GM21526 (cell line): ENCODE results near the gene SOSTDC1.
"Not testable (repeated sequence)": the region's sequence is repeated elsewhere in the genome, so short reads cannot be mapped to it uniquely, and the experiment has no call there.

ENCODE experiments used
- ATAC-seq: cut with Tn5 transposase; IDR thresholded peaks from one replicate; pipeline ENCODE4 v1.9.1; 2021; ENCODE audit warnings: moderate library complexity; ENCODE audit not compliant: unreplicated experiment, low FRiP score

The SOSTDC1 gene

DNA sequence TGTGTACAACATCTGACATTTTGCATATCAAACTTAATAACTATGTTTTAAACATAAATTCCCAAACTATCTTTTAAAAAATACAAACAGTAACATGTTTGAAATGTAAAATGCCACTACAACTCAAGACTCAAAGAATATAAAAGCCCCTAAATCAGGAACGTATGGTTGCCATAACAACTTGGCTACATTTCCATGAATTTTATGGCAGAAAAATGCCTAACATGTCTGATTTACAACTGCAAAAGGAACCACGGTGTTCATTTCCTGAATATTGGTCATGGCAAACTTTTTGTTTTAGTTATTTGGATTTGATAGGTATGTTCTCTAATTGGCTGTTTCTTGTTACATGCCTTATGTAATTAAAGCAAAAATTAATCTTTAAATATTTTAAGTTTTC, 2.0 kb downstream of the SOSTDC1 start:
- ATAC-seq: no peak

DNA sequence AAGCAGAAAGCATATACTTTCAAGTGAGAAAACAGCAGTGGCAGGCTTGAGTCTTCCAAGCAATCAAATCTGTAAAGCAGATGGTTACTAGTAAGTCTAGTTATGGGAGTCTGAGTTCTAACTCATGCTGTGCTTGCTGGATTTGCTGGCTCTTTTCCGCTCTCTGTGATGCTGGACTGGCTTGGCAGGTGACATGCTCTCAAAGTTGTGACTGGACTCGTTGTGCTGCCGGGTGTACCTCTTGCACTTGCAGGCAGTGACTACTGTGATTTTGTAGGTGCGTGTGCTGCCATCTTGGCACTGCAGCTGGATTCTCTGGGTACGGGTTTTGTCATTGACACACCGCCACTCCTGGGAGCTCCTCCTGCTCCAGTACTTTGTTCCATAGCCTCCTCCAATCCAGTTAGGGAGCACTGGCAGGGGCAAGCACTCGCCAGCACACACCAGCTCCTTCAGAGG, 3.1 kb downstream of the SOSTDC1 start:
- ATAC-seq: no peak

DNA sequence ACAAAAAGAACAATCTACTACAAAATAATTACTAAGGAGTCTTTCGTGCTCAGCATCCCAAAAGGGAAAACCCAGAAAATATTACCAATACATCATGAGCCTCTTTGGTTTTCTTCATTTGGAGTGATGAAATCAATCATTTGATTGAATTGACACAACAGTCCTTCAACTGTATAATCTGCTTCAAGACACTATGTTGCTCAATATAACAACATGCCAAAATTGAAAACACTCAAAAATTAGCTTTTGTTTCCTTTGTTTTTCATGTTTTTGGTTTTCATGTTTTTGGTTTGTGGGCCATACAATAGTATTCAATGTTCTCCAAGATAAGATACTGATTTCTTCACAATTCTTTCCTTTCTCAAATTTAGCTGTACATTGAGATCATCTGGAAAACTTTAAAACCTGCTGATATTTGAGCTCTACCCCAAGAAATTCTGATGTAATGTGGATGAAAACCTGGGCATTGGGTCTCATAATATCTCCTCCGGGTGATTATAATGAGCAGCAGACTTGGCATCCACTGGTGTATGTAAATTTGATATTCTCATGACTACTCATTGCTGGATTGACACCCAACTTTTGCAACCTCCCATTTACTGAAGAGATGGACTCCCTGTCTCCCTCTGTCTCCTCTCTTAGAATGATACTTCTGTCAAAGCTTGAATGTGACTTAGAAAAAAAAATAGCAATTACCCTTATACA, 4.6 kb downstream of the SOSTDC1 start:
- ATAC-seq: no peak

DNA sequence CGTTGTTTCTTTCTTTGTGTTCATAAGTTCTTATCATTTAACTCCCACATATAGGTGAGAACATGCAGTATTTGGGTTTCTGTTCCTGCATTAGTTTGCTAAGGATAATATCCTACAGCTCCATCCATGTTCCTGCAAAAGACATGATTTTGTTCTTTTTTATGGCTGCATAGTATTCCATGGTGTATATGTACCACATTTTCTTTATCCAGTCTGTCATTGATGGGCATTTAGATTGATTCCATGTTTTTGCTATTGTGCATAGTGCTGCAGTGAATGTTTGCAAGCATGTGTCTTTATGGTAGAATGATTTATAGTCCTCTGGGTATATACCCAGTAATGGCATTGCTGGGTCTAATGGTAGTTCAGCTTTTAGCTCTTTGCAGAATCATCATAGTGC, 9.2 kb downstream of the SOSTDC1 start:
- not testable (repeated sequence) for ATAC-seq

DNA sequence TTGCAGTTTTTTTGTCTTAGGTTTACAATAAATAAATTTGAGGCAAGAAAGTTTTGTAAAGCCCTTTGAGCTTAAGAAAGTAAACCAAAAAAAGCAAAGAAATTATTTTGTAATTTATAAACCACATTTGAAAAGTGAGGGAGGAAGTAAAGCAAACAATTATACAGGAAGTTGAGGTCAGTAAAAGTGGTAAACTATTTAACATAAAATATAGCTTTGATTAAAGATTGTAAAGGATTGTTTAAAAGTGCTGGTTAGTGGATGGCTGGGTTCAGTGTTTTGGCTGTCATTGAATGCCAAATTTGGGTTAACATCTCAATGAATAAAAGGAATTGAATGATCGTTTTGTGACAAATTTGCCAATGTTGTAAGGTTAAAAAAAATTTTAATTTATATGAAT, 9.9 kb downstream of the SOSTDC1 start:
- no peak for ATAC-seq

DNA sequence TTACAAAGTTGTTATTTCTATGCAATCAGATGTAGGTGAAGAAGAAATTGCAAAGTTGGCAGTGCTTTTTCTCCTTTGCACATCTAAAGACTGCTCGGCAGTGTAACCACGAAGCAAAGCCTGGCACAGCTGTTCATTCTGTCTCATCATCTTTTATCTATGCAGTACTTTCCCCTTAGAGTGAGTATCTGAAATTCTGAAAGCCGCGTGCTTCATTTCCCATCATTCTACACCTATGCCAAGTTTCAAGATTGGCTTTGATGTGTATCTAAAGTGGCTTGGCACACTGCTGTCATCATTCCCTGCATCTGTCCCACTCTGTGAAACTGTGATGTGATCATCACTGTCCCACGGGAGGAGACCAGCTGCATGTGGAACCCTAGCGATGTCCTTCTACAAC, 15.2 kb downstream of the SOSTDC1 start:
- ATAC-seq: no peak

DNA sequence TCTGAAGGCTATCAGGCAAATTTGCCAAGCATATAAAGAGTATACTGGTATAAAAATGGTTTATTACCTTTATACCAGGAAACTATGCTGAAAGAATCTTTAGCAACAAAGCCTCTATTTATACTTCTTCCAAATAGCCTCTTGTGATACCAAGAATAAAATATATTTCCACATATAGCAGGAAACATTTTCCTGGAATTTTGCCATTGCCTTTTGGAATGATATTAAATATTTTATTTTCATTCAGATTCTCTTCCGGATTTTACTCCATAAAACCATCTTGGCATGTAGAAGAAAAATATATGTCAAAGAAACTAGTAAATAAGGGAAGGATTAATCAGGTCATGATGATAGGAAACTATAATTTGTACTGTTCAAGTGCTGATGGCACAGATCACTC, 17.7 kb downstream of the SOSTDC1 start:
- ATAC-seq: no peak

DNA sequence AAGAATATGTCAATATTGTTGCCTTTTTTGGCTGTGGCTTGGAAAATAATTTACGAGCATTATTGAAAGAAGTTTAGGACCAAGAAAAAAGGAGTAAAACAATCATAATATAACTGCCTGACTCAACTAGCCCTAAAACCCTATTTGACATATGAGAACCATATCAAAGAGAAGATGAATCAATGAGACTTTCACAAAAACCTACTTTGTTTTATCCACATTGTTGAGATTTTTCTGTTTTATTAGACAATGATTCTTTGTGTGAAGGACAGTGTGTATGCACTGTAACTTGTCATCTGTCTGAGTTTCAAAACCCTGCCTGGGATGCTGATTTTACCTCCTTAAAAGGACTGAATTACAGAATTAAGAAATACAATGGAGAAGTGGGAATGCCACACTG, 19.0 kb downstream of the SOSTDC1 start:
- ATAC-seq: no peak

DNA sequence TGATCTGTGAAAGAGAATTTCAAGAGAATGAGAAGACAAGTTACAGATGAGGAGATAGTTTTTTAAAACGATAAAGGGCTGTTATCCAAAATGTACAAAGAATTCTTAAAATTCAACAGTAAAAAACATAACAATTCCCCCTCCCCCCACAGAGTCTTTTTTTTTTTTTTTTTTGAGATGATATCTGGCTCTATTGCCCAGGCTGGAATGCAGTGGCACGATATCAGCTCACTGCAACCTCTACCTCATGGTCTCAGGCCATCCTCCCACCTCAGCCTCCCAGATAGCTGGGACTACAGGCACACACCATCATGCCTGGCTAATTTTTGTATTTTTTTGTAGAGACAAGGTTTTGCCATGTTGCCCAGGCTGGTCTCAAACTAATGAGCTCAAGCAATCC, 21.7 kb downstream of the SOSTDC1 start:
- not testable (repeated sequence) for ATAC-seq

DNA sequence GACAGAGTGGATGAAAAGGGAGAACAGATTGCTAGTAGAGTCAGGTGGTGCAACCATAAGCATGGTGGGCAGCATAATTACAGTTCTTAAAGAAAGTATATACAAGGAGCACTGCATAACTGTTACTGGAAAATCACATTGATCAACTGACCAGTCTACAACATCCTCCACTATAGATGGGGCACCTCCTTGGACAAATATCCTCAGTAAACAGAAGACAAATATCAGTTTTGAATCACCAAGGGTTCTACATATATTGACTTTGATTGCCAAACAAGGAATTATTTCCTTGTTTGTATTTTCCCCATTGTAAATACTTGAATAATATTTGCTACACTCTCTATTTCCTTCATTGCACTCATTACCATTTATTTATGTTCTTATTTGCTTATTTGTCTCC, 26.6 kb downstream of the SOSTDC1 start:
- no peak for ATAC-seq

DNA sequence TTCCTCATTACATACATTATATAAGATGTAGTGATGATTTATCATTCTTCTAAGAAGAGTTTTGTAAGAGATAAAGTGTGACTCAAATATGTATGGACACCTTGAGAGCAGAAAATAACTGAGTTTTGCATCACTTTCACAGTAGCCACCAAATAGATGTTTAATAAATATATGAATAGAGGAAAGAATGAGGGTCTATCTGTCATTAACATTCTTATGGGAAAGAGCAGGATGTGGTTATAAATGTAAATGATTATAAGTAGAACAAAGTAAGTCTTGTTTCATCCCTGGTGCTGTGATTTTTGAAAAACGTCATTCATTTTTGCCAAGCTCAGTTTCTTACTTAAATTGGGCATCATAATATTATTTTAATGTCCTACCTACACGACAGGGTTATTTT, 29.2 kb downstream of the SOSTDC1 start:
- no peak for ATAC-seq

DNA sequence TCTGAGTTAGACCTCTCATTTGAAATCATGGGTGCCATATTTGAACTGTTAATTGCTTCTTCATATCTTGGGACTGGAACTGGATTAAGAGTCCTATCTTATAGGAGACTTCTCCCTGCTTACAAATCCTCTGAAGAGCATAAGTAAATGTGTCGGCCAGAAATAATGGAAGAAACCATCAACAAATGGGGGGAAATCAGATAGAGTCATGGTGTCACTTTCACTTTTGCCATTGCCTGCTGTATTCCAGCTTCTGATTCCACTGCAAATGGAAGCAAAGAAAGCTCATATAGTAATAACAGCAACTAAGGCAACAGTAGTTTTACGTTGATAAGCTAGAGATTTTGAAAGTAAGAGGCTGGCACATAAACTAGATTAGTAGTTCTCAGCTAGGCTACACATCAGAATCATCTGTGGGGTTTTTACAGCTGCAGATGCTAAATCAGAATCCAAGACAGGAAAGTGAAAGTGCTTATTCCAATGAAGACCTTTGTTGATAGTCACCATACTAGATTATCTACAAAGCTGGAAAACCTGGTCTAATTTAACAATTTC, 31.9 kb downstream of the SOSTDC1 start:
- no peak for ATAC-seq

DNA sequence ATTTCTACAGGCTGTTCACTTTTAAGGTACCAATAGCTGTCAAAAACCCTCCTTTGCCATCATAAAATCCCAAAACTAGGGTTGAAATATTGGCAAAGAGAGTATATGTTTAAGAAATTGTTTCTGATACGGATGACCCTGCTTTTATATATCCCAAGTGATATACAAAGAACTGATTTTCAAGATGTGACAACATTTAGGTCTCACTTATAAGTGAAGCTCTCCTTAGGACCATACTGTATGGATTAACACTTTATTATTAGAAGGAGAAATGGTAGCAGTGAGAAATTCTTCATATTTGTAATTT, 33.2 kb downstream of the SOSTDC1 start:
- no peak for ATAC-seq

DNA sequence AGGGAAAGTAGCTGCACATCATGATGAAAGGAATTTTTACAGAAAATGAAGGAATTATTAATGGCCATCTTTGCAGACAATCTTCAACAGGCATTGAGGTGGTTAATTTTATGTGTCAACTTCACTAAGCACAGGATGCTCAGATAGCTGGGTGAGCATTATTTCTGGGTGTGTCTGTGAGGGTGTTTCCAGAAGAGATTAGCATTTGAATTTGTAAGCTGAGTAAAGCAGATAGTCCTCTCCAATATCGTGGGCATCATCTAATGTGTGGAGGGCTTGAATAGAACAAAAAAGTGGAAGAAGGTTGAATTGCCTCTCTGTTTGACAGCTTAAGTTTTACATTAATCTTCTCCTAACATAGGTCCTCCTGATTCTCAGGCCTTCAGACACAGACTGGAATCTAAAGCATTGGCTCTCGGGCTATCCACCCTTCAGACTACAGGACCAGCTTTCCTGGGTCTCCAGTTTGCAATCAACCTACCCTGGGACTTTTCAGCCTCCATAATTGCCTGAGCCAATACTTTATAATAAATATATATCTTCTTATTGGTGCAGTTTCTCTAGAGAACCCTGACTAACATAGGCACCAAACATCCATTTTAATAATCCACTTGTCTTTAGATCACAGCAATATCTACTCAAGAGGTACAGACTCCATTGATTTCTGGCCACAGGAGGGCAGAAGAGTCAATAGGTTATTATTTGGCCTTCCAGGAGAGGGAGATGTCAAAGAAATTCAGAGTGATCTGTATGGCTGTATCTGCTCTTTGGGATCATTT, 33.7 kb downstream of the SOSTDC1 start:
- peak; percentile 80 for ATAC-seq

DNA sequence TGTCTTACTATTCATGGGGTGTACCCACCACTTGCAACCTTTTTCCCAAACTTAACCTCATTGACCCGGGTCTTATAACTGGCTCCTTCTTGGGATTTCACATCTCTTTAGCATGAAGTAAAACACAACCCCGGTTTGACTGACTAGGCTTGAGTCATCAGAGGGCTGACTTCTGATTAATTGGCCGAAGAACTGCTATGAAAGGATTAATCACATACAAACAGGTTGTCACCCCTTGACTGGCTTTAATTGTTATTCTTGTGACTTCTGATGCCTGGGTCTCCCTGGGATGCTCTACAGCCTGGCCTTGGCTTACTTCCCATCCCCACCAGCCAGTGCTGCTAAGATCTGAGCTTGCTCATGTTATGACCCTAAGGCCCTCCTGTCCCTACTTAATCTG, 35.4 kb downstream of the SOSTDC1 start:
- no peak for ATAC-seq

DNA sequence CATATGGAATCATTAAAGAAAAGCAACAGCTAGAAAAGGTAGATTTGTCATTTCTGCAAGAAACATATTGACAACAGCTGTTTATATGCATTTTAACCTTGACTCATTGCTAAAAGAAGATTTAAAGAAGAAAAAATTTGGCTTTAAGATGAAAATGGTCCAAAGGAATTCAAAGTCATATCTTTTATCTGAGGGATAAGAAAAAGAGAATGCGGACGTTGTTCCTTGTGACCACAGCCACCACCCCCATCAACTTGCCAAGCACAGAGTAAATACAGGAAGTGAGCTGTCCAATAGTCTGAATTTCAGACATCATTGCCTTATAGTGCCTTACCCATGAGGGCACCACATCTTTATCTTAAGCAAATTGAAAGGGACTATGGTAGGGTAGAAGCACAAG, 36.9 kb downstream of the SOSTDC1 start:
- ATAC-seq: no peak

DNA sequence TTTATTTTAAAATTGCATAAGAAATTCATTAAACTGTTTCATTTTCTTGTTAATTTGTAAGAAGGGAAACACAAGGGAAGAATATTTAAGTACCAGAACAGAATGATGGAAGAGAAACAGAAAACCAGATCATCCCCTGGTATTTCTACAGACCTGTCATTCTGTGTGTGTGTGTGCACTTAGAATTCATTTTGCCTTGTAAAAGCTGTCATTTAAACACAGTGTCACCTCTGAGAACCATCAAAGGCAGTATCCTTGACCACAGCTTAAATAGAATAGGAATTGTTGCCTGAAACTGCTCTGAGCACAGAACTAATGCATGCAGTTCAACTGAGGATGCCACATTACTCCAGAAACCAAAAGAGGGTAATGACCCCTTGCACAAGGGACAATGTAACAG, 37.4 kb downstream of the SOSTDC1 start:
- ATAC-seq: no peak

DNA sequence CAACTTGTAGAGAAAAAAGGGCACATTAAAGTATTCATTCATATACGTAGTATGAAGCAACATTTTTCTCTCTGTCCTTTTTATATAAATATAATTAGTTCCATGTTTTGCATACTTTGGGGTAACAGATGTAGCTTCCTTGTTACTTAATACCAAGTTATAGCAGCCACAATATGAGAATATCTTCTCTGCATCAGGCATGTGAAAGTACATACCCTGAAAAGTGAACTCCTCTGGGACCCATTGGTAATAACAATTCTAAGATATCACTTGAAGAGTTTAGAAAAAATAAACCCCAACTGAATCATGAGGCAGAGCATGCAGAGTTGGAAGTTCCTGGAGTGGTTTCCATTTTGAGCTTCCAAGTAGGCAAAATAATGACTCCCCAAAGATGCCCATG, 41.8 kb downstream of the SOSTDC1 start:
- ATAC-seq: no peak

DNA sequence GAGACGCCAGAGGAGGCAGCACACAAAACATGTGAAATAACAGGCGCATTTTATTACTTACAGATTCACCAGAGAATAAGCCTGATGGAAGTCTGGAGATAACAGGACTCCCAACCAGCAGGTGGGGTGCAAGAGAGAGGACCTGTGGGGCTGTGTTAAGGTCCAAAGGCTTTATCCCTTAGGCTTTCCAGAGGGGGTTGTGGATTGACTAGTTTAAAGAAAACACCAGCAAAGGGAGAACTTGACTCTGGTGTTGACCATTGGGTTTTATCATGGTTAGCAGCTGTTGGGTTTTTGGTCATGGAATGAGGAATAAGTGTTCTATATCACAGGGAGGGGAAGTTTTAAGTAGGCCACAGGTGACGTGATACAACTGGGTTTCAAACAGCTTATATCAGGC, 42.6 kb downstream of the SOSTDC1 start:
- ATAC-seq: no peak

DNA sequence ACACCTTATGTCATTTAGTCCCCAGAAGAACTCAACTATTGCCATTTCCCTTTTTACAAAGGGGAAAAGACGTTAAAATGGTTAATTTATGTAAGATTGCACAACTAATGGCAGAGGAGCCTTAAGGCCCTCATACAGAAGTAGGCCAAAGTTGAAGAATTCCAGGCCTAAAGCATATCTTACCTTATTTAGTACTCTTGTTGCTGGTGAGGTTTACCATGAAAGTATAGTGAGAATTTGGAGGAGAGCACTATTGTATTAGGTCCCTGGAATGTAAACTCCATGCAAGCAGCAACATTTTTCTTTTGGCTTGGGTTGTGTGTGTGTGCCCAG, 43.5 kb downstream of the SOSTDC1 start:
- no peak for ATAC-seq

DNA sequence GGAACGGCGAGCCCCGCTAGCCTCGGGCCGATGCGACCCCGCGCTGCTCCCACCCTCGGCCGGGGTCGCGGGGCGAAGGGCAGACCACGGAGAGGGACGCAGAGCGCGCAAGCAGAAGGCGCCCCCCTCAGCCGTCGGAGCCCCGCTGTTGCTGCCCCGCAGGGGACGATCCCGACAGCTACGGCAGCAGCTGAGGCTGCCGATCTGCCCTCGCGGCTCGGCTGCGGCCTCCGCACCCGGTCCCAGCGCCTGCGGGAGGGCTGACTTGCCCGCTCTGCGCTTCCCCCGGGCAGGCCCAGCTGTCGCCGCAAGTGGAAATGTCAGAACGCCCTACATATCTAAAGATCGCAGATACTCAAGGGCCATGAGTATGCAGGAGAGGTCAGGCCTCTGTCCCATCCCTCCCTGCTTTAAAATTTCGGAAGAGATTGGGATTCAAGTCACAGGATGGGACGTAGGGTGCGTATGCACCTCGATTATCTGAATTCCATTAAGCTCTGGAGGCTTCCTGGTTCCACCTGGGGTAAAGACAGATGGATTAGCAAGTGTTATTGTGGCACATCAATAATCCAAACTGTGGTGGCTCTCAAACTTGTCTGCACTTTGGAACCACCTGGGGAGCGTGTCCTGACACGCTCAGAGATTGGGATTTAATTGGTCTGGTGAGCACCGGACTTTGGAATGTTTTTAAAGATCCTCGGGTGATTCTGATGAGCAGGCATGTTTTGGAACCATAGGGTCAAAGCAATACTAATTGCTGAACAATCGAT, 44.0 kb downstream of the SOSTDC1 start, which contains the start of gene CRPPA:
Gene CRPPA (minus strand): TSS at position 206 of the 770 bp plus-strand sequence. CDS start 216 bp downstream, outside the sequence.
- peak; percentile 34 for ATAC-seq
